Measurements from ENCODE around the gene TRIM27. TPM values are rescaled to one million over a fixed set of nuclear protein-coding genes. Genes with fewer than 3 reads are reported as not detected.
"Not testable (repeated sequence)": the region's sequence is repeated elsewhere in the genome, so short reads cannot be mapped to it uniquely, and the experiment has no call there.

TRIM27 gene
- total RNA-seq = 10 to 100 TPM; 22.3 to 28.5 TPM

DNA sequence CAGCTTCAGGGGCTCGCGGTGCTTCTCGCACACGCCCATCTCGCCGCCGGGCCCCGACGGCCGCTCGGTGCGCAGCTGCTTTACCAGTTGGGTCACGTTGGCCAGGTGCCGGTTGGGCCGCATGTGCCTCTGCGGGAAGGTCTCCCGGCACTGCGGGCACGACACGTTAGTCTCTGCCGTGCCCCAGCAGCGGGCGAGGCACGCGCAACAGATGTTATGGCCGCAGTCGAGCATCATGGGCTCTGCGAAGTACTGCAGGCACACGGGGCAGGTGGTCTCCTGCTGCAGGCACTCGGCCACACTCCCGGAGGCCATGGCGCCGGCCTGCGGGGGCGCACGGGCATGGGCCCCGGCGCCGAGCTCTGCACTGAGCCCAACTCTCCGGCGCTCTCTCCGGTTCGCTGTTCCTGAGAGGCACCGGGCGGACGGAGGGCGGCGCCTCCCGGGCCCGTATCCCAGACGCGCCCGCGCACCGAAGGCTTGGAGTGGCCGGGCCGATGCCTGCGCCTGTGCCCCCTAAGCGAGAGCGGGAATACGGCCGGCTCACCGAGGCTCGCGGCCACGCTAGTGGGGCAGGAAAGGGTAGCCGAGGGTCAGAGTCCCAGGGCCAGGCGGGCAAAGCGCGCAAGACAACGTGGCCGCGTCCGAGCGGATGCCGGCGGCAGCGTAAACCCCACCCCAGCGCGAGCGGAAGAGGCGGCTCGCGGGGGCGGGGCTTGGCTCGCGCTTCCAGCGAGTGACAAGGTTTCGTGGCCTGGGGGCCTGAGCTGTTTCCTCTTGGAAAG is at the start of gene TRIM27:
Gene TRIM27 (minus strand): TSS at position 668 of the 785 bp plus-strand sequence. CDS start 353 bp downstream, at position 315.
- Histone ChIP-seq H3K4me1 (peaks cover 0 to 20% of the 10 kb centered on the region in 2 donors), H3K4me3 (peak within 1 kb of the TSS; percentile 80 to 85), H3K27me3 (no peaks in the 10 kb centered on the region), H3K9me3 (no peaks in the 10 kb centered on the region), H3K36me3 (peaks cover 33% of the 10 kb centered on the region), H3K27ac (peak within 1 kb of the TSS; percentile 92 to 96)
- peak; percentile 90 for DNase-seq (ENCODE audit: low spot score)
- TF ChIP-seq, protein P1, sequence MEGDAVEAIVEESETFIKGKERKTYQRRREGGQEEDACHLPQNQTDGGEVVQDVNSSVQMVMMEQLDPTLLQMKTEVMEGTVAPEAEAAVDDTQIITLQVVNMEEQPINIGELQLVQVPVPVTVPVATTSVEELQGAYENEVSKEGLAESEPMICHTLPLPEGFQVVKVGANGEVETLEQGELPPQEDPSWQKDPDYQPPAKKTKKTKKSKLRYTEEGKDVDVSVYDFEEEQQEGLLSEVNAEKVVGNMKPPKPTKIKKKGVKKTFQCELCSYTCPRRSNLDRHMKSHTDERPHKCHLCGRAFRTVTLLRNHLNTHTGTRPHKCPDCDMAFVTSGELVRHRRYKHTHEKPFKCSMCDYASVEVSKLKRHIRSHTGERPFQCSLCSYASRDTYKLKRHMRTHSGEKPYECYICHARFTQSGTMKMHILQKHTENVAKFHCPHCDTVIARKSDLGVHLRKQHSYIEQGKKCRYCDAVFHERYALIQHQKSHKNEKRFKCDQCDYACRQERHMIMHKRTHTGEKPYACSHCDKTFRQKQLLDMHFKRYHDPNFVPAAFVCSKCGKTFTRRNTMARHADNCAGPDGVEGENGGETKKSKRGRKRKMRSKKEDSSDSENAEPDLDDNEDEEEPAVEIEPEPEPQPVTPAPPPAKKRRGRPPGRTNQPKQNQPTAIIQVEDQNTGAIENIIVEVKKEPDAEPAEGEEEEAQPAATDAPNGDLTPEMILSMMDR (IDR thresholded peaks at IDR 0.05) = peak in 1 of 2 donors; percentile 25

DNA sequence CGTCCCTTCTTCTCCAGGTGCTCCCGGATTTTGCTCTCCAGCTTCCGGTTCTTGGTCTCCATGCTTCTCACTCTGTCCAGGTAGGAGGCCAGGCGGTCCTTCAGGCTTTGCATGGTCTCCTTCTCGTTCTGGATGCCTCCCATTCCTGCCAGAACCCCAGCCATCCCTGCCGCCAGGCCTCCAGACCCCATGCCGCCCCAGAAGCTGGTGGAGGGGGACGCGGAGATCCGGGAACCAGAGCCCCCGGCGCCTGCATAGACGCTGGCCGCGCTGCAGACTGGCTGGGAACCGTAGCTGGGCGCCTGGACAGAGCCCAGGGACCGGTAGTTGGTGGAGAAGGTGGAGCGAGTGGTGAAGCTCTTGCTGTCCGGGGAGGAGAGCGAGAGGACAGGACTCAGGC is 46.3 kb upstream of the TRIM27 start:
- not testable (repeated sequence) for H3K27me3 ChIP-seq; H3K4me1 ChIP-seq; DNase-seq (ENCODE audit: low spot score); H3K36me3 ChIP-seq; H3K27ac ChIP-seq; H3K9me3 ChIP-seq; H3K4me3 ChIP-seq

- H3K27ac ChIP-seq = no peak overlapping the region
- no peaks in the 10 kb centered on the region for H3K36me3 ChIP-seq
- TF ChIP-seq, protein P1 (IDR thresholded peaks at IDR 0.05) = no peak
- H3K4me3 ChIP-seq = no peak overlapping the region
- H3K27me3 ChIP-seq = no peaks in the 10 kb centered on the region
- H3K9me3 ChIP-seq = peaks cover 0 to 6% of the 10 kb centered on the region in 2 donors
- H3K4me1 ChIP-seq = no peaks in the 10 kb centered on the region
- no peak for DNase-seq (ENCODE audit: low spot score)
Measured at GRCh38 chr6:28969129-28969528, 45.3 kb upstream of the TRIM27 start.

DNA sequence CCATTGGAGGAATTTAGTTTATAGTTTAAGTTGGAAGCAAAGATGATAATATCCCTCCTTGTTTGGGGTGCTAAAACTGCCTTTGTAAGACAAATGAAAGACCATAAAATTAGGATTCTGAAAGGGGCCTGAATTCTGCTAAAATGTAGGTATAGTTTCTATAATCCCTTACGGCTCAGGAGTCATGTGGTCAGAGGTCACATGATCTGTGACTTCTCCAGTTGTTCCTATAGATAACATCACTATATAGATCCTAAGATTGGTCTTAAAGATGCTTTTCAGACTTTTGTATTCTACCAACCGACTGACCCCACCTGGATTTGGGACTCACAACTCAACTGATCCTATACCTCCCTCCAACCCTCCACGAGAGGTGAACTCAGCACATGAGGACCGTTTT is 44.7 kb upstream of the TRIM27 start:
- H3K27me3 ChIP-seq = no peaks in the 10 kb centered on the region
- no peaks in the 10 kb centered on the region for H3K36me3 ChIP-seq
- DNase-seq (ENCODE audit: low spot score) = no peak
- no peak overlapping the region for H3K27ac ChIP-seq
- no peak overlapping the region for H3K4me3 ChIP-seq
- H3K9me3 ChIP-seq = peaks cover 0 to 6% of the 10 kb centered on the region in 2 donors
- TF ChIP-seq, protein P1 (IDR thresholded peaks at IDR 0.05) = no peak
- H3K4me1 ChIP-seq = no peaks in the 10 kb centered on the region

DNA sequence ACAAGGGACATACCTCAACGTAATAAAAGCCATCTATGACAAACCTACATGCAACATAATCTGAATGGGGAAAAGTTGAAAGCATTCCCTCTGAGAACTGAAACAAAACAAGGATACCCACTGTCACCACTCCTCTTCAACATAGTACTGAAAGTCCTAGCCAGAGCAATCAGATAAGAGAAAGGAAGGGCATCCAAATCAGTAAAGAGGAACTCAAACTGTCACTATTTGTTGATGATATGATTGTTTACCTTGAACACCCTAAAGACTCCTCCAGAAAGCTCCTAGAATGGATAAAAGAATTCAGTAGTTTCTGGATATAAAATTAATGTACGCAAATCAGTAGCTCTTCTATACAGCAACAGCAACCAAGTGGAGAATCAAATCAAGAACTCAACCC is 41.9 kb upstream of the TRIM27 start:
- H3K36me3 ChIP-seq = no peaks in the 10 kb centered on the region
- no peak overlapping the region for H3K4me3 ChIP-seq
- no peak overlapping the region for H3K27ac ChIP-seq
- TF ChIP-seq, protein P1 (IDR thresholded peaks at IDR 0.05) = no peak
- no peak for DNase-seq (ENCODE audit: low spot score)
- H3K9me3 ChIP-seq = peaks cover 0 to 6% of the 10 kb centered on the region in 2 donors
- no peaks in the 10 kb centered on the region for H3K27me3 ChIP-seq
- no peaks in the 10 kb centered on the region for H3K4me1 ChIP-seq

DNA sequence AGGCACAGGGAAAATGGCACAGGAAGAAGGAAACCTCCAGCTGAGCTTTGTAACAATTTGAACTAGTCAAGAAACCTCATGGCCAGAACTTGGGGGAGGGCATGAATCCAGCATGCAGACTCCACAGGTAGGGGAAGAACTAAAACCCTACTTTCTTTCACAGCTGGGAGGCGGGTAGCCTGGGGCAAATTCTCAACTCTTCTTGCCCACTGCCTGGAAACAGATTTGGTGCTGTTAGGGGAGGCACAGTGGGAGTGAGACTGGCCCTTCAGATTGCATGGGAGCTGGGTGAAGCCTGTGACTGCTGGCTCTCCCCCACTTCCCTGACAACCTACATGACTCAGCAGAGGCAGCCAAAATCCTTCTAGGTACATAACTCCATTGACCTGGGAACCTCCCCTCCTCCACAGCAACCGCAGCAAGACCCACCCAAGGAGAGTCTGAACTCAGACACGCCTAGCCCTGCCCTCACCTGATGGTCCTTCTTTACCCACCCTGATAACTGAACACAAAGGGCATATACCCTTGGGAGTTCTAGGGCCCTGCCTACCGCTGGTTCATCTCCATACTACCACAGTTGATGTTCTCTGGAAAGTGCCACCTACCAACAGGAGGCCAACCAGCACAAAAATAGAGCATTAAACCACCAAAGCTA is 37.2 kb upstream of the TRIM27 start:
- Histone ChIP-seq H3K9me3 (no peaks in the 10 kb centered on the region), H3K27ac (no peak overlapping the region), H3K27me3 (no peaks in the 10 kb centered on the region), H3K4me3 (no peak overlapping the region), H3K36me3 (no peaks in the 10 kb centered on the region), H3K4me1 (no peaks in the 10 kb centered on the region)
- DNase-seq (ENCODE audit: low spot score) = no peak
- TF ChIP-seq, protein P1 (IDR thresholded peaks at IDR 0.05) = no peak

GRCh38 chr6:28958561-28959243 is 34.9 kb upstream of the TRIM27 start:
- not testable (repeated sequence) for H3K9me3 ChIP-seq; DNase-seq (ENCODE audit: low spot score); H3K27me3 ChIP-seq

DNA sequence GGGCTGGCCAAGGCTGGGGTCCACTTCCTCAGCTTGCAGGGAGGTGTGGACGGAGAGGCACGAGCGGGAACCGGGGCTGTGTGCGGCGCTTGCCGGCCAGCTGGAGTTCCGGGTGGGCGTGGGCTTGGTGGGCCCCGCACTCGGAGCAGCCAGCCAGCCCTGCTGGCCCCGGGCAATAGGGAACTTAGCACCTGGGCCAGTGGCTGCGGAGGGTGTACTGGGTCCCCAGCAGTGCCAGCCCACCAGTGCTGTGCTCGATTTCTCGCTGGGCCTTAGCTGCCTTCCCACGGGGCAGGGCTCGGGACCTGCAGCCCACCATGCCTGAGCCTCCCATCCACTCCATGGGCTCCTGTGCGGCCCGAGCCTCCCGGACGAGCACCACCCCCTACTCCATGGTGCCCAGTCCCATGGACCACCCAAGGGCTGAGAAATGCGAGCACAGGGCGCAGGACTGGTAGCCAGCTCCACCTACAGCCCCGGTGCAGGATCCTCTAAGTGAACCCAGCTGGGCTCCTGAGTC is 34.1 kb upstream of the TRIM27 start:
- not testable (repeated sequence) for H3K4me1 ChIP-seq; H3K27me3 ChIP-seq; DNase-seq (ENCODE audit: low spot score); H3K27ac ChIP-seq; H3K9me3 ChIP-seq; H3K36me3 ChIP-seq; H3K4me3 ChIP-seq

More at GRCh38 chr6:28958561-28959243, 34.9 kb upstream of the TRIM27 start:
- not testable (repeated sequence) for H3K4me3 ChIP-seq, H3K27ac ChIP-seq, H3K36me3 ChIP-seq, H3K4me1 ChIP-seq
